HEK293T (cell line): Measurements from ENCODE around the gene SH3RF1.

Source experiments
- ARNT ChIP-seq: fragments of 450-650 bp; IDR thresholded peaks from 2 replicates; pipeline ENCODE4 v1.6.1; 2017; ENCODE audit warnings: mild to moderate bottlenecking
- ELF4 ChIP-seq: fragments of 450-650 bp; IDR thresholded peaks from 2 replicates; pipeline ENCODE4 v1.6.1; 2017; ENCODE audit warnings: antibody characterized with exemption
- FOXK2 ChIP-seq: fragments of 450-650 bp; IDR thresholded peaks from 2 replicates; pipeline ENCODE4 v1.6.1; 2016; ENCODE audit warnings: mild to moderate bottlenecking
- HDGF ChIP-seq: fragments of 450-650 bp; IDR thresholded peaks from 2 replicates; pipeline ENCODE4 v1.6.1; 2017; ENCODE audit warnings: antibody characterized with exemption, borderline replicate concordance
- L3MBTL2 ChIP-seq: fragments of 450-650 bp; conservative IDR thresholded peaks from 2 replicates; pipeline ENCODE4 v1.6.1; 2016; ENCODE audit warnings: mild to moderate bottlenecking
- LEF1 ChIP-seq: fragments of 450-650 bp; IDR thresholded peaks from 2 replicates; pipeline ENCODE4 v1.6.1; 2017; ENCODE audit warnings: mild to moderate bottlenecking, borderline replicate concordance
- NFRKB ChIP-seq: fragments of 450-650 bp; IDR thresholded peaks from 2 replicates; pipeline ENCODE4 v1.6.1; 2016; ENCODE audit warnings: mild to moderate bottlenecking, moderate library complexity
- PKNOX1 ChIP-seq: fragments of 450-650 bp; IDR thresholded peaks from 2 replicates; pipeline ENCODE4 v1.6.1; 2016
- SP1 ChIP-seq: fragments of 450-650 bp; IDR thresholded peaks from 2 replicates; pipeline ENCODE4 v1.6.1; 2017
- SUZ12 ChIP-seq: fragments of 450-650 bp; IDR thresholded peaks from 2 replicates; pipeline ENCODE4 v1.6.1; 2016; ENCODE audit warnings: mild to moderate bottlenecking
- ZNF384 ChIP-seq: fragments of 450-650 bp; IDR thresholded peaks from 2 replicates; pipeline ENCODE4 v1.6.1; 2016

GRCh38 chr4:169286562-169287301 lies 16.0 kb upstream of the SH3RF1 start:
- TF ChIP-seq ARNT (no peak), L3MBTL2 (no peak), SUZ12 (no peak), FOXK2 (no peak), LEF1 (no peak), SP1 (no peak), PKNOX1 (peak; percentile 44; the same call in 1 of the 2 replicates), ZNF384 (no peak), ELF4 (no peak), HDGF (no peak), NFRKB (no peak)
